KMS-11 (cell line): ENCODE measurements around the gene PRMT2.

ENCODE experiments used
- H2AFZ ChIP-seq: fragments of 200-600 bp; sonication (generic); 2 replicates; pipeline ENCODE4 v1.6.1; 2016; ENCODE audit warnings: antibody characterized with exemption, mixed run types, low read depth
- H3K27ac ChIP-seq: fragments of 200-600 bp; sonication (generic); 2 replicates; pipeline ENCODE4 v1.6.1; 2016; ENCODE audit warnings: mild to moderate bottlenecking, mixed run types
- H3K27me3 ChIP-seq: fragments of 200-600 bp; sonication (generic); 2 replicates; pipeline ENCODE4 v1.6.1; 2017; ENCODE audit warnings: mild to moderate bottlenecking, low read depth, mixed run types, moderate library complexity; ENCODE audit not compliant: insufficient read depth
- H3K36me3 ChIP-seq: fragments of 200-600 bp; sonication (generic); 2 replicates; pipeline ENCODE4 v1.6.1; 2017; ENCODE audit warnings: mild to moderate bottlenecking, mixed run types; ENCODE audit not compliant: insufficient read depth
- H3K4me1 ChIP-seq: fragments of 200-600 bp; sonication (generic); 2 replicates; pipeline ENCODE4 v1.6.1; 2016; ENCODE audit warnings: mild to moderate bottlenecking, low read depth, mixed run types; ENCODE audit not compliant: poor library complexity, severe bottlenecking
- H3K4me2 ChIP-seq: fragments of 200-600 bp; sonication (generic); 2 replicates; pipeline ENCODE4 v1.7.0; 2016; ENCODE audit warnings: mild to moderate bottlenecking, mixed run types
- H3K4me3 ChIP-seq: fragments of 200-600 bp; sonication (generic); IDR thresholded peaks from 2 replicates; pipeline ENCODE4 v1.6.1; 2017; ENCODE audit warnings: low read depth, low read length, mixed read lengths; ENCODE audit not compliant: insufficient read depth
- H3K79me2 ChIP-seq: fragments of 200-600 bp; sonication (generic); 2 replicates; pipeline ENCODE4 v1.6.1; 2016; ENCODE audit warnings: low read depth, mixed run types; ENCODE audit not compliant: insufficient read depth
- H3K9ac ChIP-seq: fragments of 200-600 bp; sonication (generic); 2 replicates; pipeline ENCODE4 v1.6.1; 2016; ENCODE audit warnings: mild to moderate bottlenecking, mixed run types
- H4K20me1 ChIP-seq: fragments of 200-600 bp; sonication (generic); 2 replicates; pipeline ENCODE4 v1.6.1; 2016; ENCODE audit warnings: mild to moderate bottlenecking, mixed run types; ENCODE audit not compliant: insufficient read depth
- TF ChIP-seq, protein P1 (sequence below): fragments of 200-600 bp; sonication (generic); conservative IDR thresholded peaks from 2 replicates; pipeline ENCODE4 v1.6.1; 2017; ENCODE audit warnings: low read depth, mild to moderate bottlenecking, antibody characterized with exemption, low read length, moderate library complexity, mixed read lengths

The PRMT2 gene

DNA sequence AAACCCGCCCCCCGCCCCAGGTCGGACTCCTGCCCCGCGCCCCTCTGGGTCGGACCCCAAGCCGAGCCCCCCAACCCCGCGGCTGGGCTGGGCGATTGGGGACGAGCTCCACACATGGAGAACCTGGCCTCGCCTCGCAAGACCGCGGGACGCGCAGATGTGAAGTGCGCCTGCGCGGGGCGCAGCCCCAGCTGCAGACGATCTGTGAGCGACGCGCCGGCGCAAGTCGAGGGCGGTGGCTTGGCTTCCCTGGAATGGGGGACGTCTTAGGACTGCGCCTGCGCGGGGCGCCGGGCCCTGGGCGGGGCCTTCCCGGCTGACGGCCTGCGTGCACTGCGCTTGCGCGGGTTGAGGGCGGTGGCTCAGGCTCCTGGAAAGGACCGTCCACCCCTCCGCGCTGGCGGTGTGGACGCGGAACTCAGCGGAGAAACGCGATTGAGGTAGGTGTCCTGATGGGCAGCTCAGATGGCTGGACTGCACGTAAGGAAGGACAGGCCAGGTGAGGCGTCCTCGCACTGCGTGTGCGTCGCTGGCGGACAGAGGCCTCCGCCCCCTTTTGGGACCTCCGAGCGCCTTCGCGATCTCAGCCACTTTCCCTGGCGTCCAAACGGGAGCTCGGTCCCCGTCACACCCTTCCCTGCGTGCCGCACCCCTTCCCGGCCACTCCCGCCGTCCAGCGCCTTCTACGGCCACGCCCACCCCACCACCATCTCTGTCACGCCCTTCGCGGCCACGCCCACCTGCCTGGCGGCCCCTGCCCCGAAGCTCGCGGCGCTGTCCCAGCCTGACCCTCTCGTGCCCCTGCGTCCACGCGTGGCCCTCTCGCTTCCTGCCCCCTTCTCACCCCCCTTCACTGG, at the start of gene PRMT2:
Gene PRMT2, plus strand, starts transcription at position 351 of the 857 bp plus-strand sequence. CDS start 1,278 bp downstream, outside the sequence.
- H2AFZ ChIP-seq = peak within 1 kb of the TSS; percentile 73
- no peaks in the 10 kb centered on the region for H3K79me2 ChIP-seq
- no peaks in the 10 kb centered on the region for H3K27me3 ChIP-seq
- no peak within 1 kb of the TSS for H3K4me3 ChIP-seq
- no peaks in the 10 kb centered on the region for H3K36me3 ChIP-seq
- no peaks in the 10 kb centered on the region for H4K20me1 ChIP-seq
- peak within 1 kb of the TSS; percentile 95 for H3K9ac ChIP-seq
- TF ChIP-seq, protein P1, sequence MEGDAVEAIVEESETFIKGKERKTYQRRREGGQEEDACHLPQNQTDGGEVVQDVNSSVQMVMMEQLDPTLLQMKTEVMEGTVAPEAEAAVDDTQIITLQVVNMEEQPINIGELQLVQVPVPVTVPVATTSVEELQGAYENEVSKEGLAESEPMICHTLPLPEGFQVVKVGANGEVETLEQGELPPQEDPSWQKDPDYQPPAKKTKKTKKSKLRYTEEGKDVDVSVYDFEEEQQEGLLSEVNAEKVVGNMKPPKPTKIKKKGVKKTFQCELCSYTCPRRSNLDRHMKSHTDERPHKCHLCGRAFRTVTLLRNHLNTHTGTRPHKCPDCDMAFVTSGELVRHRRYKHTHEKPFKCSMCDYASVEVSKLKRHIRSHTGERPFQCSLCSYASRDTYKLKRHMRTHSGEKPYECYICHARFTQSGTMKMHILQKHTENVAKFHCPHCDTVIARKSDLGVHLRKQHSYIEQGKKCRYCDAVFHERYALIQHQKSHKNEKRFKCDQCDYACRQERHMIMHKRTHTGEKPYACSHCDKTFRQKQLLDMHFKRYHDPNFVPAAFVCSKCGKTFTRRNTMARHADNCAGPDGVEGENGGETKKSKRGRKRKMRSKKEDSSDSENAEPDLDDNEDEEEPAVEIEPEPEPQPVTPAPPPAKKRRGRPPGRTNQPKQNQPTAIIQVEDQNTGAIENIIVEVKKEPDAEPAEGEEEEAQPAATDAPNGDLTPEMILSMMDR = no peak
- peaks cover 29% of the 10 kb centered on the region for H3K4me1 ChIP-seq
- peak within 1 kb of the TSS; percentile 65 for H3K4me2 ChIP-seq
- peak within 1 kb of the TSS; percentile 91 for H3K27ac ChIP-seq

DNA sequence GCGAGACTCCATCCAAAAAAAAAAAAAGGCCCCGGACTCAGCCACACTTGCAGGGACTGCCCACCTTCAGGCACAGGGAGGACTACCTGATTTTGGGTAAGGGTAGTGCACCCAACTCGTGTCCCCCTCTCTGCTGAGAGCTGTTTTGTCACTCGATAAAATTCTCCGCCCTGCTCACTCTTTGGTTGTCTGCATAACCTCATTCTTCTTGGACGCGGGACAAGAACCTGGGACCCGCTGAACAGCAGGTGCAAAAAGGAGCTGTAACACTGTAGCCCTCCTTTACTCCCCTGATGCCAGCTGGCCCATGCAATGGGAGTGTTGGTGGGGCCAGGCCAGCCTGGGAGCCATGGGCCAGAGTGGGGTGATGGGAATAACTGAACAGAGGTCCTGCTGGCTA, 41.2 kb upstream of the PRMT2 start:
- Histone ChIP-seq H3K4me1 (no peaks in the 10 kb centered on the region), H3K36me3 (no peaks in the 10 kb centered on the region), H4K20me1 (no peaks in the 10 kb centered on the region), H3K4me3 (no peak overlapping the region), H2AFZ (no peak overlapping the region), H3K9ac (no peak overlapping the region), H3K4me2 (no peak overlapping the region), H3K79me2 (no peaks in the 10 kb centered on the region), H3K27me3 (no peaks in the 10 kb centered on the region), H3K27ac (no peak overlapping the region)
- TF ChIP-seq, protein P1 = no peak

DNA sequence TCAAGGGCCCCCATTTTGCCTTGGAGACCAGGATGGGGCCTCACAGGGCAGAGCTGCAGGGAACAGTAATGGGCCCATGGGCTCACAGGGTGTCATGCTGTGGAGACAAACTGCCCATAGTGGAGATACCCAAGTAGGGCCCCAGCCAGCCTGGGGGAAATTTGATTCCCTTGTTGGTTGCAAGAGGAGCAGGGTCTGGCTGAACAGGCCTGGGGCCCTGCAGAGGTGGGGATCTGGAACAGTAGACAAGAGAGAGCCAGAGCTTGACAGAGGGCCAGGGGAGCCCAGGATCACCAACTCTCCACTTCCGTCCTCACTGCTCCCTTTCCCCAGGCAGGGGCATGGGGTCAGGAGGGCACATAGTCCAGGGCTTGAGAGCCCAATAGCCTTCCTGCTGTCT, 39.3 kb upstream of the PRMT2 start:
- Histone ChIP-seq H3K9ac (no peak overlapping the region), H3K79me2 (no peaks in the 10 kb centered on the region), H3K4me2 (no peak overlapping the region), H3K4me3 (no peak overlapping the region), H2AFZ (no peak overlapping the region), H4K20me1 (no peaks in the 10 kb centered on the region), H3K36me3 (no peaks in the 10 kb centered on the region), H3K4me1 (no peaks in the 10 kb centered on the region), H3K27ac (no peak overlapping the region), H3K27me3 (no peaks in the 10 kb centered on the region)
- TF ChIP-seq, protein P1 = no peak

DNA sequence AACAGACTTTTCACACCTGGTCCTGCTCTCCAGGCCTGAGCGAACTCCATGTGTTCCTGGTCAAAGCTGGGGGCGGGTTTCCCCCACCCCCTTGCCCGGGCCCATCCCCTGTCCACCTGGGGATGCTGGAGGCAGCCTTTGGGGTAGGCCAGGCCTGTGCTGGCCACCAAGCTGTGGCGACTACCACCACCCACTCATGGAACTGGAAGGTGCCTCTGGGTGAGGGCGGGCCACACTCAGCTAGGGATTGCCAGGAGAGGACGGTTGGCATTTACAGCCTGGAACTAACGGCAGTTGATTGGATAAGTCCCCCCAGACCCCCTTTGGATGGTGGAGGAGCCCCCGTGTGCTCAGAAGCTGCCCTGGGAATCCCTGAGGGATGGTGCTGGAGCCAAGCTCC, 38.4 kb upstream of the PRMT2 start:
- Histone ChIP-seq H3K36me3 (no peaks in the 10 kb centered on the region), H3K79me2 (no peaks in the 10 kb centered on the region), H3K27me3 (no peaks in the 10 kb centered on the region), H3K9ac (no peak overlapping the region), H3K4me3 (no peak overlapping the region), H3K4me2 (no peak overlapping the region), H3K4me1 (no peaks in the 10 kb centered on the region), H3K27ac (no peak overlapping the region), H2AFZ (no peak overlapping the region), H4K20me1 (no peaks in the 10 kb centered on the region)
- TF ChIP-seq, protein P1 = no peak
